Measurements from ENCODE around the gene KDM8.

GRCh38 chr16:27199736-27200135 lies 3.6 kb upstream of the KDM8 start:
- TF ChIP-seq CTCF (conservative IDR thresholded peaks at IDR 0.05; ENCODE audit: low read length) (no peak), EZH2phosphoT487 (IDR thresholded peaks at IDR 0.05; ENCODE audit: borderline replicate concordance) (no peak)
